PFSK-1 (cell line): ENCODE data around the gene GSG1L.

Source experiments
- FOXP2 ChIP-seq: optimal IDR thresholded peaks from 2 replicates; pipeline ENCODE3; 2011; ENCODE audit warnings: borderline replicate concordance, control low read depth, inconsistent platforms; ENCODE audit not compliant: insufficient read depth; ENCODE audit errors: extremely low read length, extremely low read depth
- POLR2AphosphoS5 ChIP-seq: IDR thresholded peaks from 2 replicates; pipeline ENCODE4 v1.6.1; 2012; ENCODE audit warnings: low read depth, mild to moderate bottlenecking, control low read depth, low read length, moderate library complexity
- SIN3A ChIP-seq: IDR thresholded peaks from 2 replicates; pipeline ENCODE4 v1.6.1; 2012; ENCODE audit warnings: mild to moderate bottlenecking, low read length, moderate library complexity, borderline replicate concordance; ENCODE audit not compliant: insufficient read depth
- TAF1 ChIP-seq: IDR thresholded peaks from 2 replicates; pipeline ENCODE4 v1.6.1; 2012; ENCODE audit warnings: low read length, control low read depth, borderline replicate concordance; ENCODE audit not compliant: insufficient read depth
- TF ChIP-seq, protein P1 (sequence below), 2 experiments: IDR thresholded peaks; 2 replicates each; pipeline versions ENCODE4 v1.6.1 to v1.8.0; 2011 to 2012; ENCODE audit warnings: low read depth in 2 of 2, low read length in 2 of 2, control low read depth in 1 of 2, inconsistent platforms in 1 of 2, mild to moderate bottlenecking in 1 of 2, moderate library complexity in 1 of 2; ENCODE audit not compliant: insufficient read depth in 1 of 2

The GSG1L gene

DNA sequence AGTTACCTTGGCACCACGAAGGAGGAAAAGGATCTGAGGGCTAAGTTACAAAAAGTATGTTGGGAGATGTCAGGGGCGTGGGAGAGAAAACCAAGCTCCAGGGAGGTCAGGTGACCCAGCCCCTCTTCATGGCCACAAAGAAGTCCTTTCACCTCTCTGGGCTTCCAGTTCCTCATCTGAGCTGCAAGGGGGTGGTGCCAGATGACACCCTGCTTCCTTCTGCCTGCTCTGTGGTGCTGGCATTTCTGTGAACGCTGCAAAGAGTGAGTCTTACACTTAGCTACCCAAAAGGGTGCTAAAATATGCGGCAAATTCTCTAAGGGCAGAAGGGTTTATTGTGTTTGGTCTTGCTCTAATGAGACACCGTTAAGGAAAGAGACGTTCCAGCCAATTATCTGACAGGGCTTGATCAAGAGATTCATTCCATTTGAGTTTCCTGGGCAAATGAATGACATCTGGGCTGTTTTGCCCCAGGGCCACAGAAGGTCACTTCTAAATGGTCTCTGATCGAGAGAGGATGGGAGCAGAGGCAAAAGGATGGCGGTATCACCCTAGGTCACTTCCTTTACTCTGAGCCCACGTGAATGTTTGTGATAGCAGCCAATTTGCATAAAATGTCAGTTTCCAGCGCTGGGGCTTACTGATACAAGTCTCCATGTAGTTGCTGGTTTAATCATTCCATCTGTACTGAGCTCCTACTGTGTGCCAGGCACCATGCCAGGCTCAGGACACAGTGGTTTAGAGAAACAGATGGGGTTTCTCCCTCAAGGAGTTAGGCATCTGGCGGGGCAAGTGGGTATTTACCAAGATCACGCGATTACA, 303.3 kb downstream of the GSG1L start:
- TF ChIP-seq, protein P1, sequence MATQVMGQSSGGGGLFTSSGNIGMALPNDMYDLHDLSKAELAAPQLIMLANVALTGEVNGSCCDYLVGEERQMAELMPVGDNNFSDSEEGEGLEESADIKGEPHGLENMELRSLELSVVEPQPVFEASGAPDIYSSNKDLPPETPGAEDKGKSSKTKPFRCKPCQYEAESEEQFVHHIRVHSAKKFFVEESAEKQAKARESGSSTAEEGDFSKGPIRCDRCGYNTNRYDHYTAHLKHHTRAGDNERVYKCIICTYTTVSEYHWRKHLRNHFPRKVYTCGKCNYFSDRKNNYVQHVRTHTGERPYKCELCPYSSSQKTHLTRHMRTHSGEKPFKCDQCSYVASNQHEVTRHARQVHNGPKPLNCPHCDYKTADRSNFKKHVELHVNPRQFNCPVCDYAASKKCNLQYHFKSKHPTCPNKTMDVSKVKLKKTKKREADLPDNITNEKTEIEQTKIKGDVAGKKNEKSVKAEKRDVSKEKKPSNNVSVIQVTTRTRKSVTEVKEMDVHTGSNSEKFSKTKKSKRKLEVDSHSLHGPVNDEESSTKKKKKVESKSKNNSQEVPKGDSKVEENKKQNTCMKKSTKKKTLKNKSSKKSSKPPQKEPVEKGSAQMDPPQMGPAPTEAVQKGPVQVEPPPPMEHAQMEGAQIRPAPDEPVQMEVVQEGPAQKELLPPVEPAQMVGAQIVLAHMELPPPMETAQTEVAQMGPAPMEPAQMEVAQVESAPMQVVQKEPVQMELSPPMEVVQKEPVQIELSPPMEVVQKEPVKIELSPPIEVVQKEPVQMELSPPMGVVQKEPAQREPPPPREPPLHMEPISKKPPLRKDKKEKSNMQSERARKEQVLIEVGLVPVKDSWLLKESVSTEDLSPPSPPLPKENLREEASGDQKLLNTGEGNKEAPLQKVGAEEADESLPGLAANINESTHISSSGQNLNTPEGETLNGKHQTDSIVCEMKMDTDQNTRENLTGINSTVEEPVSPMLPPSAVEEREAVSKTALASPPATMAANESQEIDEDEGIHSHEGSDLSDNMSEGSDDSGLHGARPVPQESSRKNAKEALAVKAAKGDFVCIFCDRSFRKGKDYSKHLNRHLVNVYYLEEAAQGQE (IDR thresholded peaks at IDR 0.05; ENCODE audit: insufficient read depth in 1 of 2, low read depth in 2 of 2, low read length in 2 of 2): no peak
- TF ChIP-seq FOXP2: no peak
- no peak for TF ChIP-seq TAF1
- TF ChIP-seq POLR2AphosphoS5: no peak
- TF ChIP-seq SIN3A: no peak

DNA sequence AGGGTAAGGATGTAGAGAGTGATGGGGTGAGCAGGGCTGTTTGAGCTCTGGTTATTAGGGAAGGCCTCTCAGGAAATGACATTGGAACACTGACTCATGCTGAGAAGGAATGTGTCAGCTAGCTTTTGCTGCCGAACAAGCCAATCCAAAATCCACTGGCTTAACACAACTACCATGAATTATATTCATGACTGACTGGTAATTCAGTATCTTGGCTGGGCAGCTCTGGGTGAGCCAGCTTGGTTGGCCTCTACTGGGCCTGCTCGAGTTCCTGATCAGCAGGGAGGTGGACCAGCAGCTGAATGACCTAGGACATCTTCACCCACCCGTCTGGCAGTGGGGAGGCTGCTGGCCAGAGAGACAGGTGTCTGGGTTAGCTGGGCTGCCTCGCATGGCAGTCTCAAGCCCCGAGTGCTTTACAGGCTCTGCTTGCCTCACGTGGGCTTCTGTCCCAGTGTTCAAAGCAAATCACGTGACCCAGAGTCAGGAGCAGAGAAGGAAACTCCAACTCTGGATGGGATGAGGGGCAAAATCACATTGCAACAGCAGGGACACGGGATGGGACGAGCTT, 304.1 kb downstream of the GSG1L start:
- no peak for TF ChIP-seq POLR2AphosphoS5
- no peak for TF ChIP-seq FOXP2
- no peak for TF ChIP-seq TAF1
- TF ChIP-seq, protein P1 (IDR thresholded peaks at IDR 0.05; ENCODE audit: insufficient read depth in 1 of 2, low read depth in 2 of 2, low read length in 2 of 2): no peak
- no peak for TF ChIP-seq SIN3A

DNA sequence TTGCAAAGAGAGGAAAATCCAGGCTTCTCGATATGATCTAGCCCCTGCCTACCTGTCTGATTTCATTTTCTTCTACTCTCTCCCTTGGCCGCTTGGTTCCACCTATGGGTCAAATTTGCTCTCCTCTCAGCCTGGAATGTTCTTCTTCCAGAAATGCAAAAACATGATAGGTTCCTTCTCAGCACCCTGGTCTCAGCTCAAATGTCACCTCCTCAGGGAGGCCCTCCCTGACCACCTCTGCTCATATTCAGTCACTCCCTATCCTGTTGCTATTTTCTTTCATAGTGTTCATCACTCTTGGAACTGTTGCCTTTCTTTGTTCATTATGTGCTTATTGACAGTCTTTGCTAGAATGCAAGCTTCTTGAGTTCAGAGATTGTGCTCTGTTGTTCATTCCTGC, 305.0 kb downstream of the GSG1L start:
- TF ChIP-seq TAF1 (no peak), POLR2AphosphoS5 (no peak), FOXP2 (no peak)

DNA sequence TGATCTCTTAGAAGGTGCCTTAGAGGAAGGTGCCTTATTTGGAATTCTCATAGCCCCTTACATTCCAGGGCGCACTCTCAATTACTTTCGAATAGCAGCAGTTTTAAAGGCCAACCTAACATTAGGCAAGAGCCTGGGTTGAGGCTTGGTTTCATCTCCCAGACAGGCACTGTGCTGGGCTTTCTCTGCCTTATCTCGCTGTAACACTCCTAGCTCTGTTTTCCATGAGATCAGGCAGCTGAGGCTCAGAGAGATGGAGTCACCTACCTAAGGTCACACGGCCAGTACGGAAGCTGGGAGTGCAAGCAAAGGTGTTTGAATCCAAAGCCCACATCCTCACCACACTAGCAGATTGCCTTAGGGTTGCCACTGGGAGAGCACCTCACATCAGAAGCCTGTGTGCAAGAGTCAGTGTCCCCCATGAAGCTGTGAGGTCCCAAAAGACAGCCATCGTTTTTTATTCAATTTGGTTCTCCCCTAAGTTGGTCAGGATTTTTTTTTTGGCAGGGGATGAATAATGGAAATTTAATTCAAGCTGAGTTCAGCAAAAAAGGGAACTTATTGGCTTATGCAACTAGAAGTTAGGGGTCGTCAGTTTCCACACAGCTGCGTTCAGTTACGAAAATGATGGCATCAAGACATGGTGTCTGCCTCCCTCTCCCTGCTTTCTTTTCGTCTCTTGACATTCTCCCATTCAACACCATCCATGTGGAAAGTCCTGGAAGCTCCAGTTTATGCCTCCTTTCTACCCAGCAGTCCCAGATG, 307.1 kb downstream of the GSG1L start:
- TF ChIP-seq POLR2AphosphoS5: no peak
- no peak for TF ChIP-seq TAF1
- no peak for TF ChIP-seq FOXP2

DNA sequence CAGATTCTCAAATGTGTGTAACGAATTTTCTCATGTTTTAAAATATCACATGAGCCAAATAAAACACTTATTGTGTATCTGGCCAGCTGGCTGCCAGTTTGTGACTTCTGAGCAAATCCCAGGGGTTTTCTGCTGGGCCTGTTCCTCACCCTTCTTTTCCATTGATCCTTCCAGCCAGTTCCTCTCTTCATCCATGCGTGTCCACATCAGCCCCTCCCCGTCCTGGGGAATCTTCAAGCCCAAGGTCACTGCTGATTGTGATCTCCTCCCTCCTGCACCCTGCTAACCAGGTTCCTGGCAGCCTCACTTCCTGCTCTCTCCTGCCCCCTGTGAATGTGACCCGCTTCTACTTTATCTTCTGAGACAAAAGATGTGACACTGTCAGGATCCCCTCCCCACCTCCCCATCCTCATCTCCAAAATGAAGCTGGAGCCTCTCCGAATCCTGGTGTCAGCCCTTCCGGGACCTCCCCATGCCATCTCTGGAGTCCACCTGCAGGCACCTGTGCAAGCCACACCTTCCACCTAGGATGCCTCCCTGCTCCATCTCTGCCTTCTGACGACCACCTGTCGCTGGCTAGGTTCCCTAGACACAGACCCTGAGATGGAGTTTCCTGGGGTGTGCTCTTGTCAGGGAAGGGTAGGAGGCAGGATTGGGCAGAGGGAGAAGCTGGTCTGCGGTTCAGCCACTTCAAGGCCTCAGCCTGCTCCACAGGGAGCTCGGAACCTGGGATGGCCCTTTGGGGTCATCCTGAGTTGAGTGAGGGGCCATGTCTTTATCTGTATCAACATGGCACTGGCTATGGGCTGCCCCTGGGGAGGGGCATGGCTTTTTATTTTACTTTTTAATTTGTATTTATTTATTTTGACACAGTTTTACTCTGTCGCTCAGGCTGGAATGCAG, 308.5 kb downstream of the GSG1L start:
- TF ChIP-seq, protein P1 (IDR thresholded peaks at IDR 0.05; ENCODE audit: insufficient read depth in 1 of 2, low read depth in 2 of 2, low read length in 2 of 2): no peak
- TF ChIP-seq SIN3A (no peak), FOXP2 (no peak), POLR2AphosphoS5 (no peak), TAF1 (no peak)
